Spleen (tissue), 11 donors: Measurements from ENCODE around the gene IMMP2L. TPM values are rescaled to one million over a fixed set of nuclear protein-coding genes. Genes with fewer than 3 reads are reported as not detected.

Source experiments
- DNase-seq: peaks from one replicate; pipeline ENCODE4 v3.0.0-alpha.2; 2020
- H3K27ac ChIP-seq, 8 donors: fragments of 200-600 bp; sonication (generic) in 7 of 8; 1 replicate in 4 of 8; 2 replicates in 4 of 8; pipeline versions ENCODE4 v1.5.0 to v1.8.0; 2016 to 2021; ENCODE audit warnings: inconsistent platforms in 4 of 8, mild to moderate bottlenecking in 4 of 8, moderate library complexity in 1 of 8
- H3K27me3 ChIP-seq, 7 donors: fragments of 200-600 bp; sonication (generic) in 6 of 7; replicated peaks in 1 of 7; 1 replicate in 4 of 7; 2 replicates in 3 of 7; pipeline versions ENCODE4 v1.5.0 to v1.8.0; 2016 to 2021; ENCODE audit warnings: inconsistent platforms in 3 of 7, mild to moderate bottlenecking in 1 of 7
- H3K36me3 ChIP-seq, 6 donors: fragments of 200-600 bp; sonication (generic) in 5 of 6; 1 replicate in 4 of 6; 2 replicates in 2 of 6; pipeline versions ENCODE4 v1.5.0 to v1.8.0; 2016 to 2021; ENCODE audit warnings: inconsistent platforms in 2 of 6
- H3K4me1 ChIP-seq, 6 donors: fragments of 200-600 bp; sonication (generic) in 5 of 6; 1 replicate in 3 of 6; 2 replicates in 3 of 6; pipeline versions ENCODE4 v1.5.0 to v1.8.0; 2016 to 2021; ENCODE audit warnings: inconsistent platforms in 3 of 6
- H3K4me3 ChIP-seq, 8 donors: fragments of 200-600 bp; sonication (generic) in 7 of 8; 1 replicate in 4 of 8; 2 replicates in 4 of 8; pipeline versions ENCODE4 v1.5.0 to v1.8.0; 2016 to 2021; ENCODE audit warnings: inconsistent platforms in 4 of 8, mild to moderate bottlenecking in 4 of 8, moderate library complexity in 2 of 8
- H3K9me3 ChIP-seq, 8 donors: fragments of 200-600 bp; sonication (generic) in 7 of 8; 1 replicate in 4 of 8; 2 replicates in 4 of 8; pipeline versions ENCODE4 v1.5.0 to v1.8.0; 2016 to 2021; ENCODE audit warnings: inconsistent platforms in 4 of 8
- CTCF ChIP-seq, 11 experiments: fragments of 200-600 bp in 7 of 11; fragments of 450-650 bp in 4 of 11; sonication (generic) in 4 of 11; IDR thresholded peaks in 8 of 11; conservative IDR thresholded peaks in 3 of 11; 1 replicate in 7 of 11; 2 replicates in 4 of 11; pipeline versions ENCODE4 v1.4.0 to v1.8.0; 2016 to 2021; ENCODE audit warnings: antibody characterized with exemption in 11 of 11, inconsistent platforms in 4 of 11, mild to moderate bottlenecking in 1 of 11
- POLR2A ChIP-seq, 3 donors: fragments of 450-650 bp; IDR thresholded peaks; one replicate each; pipeline ENCODE4 v1.5.1; 2017; ENCODE audit warnings: antibody characterized with exemption in 3 of 3, mild to moderate bottlenecking in 1 of 3
- POLR2AphosphoS5 ChIP-seq, 3 donors: sonication (generic); formaldehyde crosslinking; IDR thresholded peaks; one replicate each; pipeline ENCODE4 v1.5.1; 2017; ENCODE audit warnings: antibody characterized with exemption in 3 of 3
- WGBS, 5 donors: extraction: QIAGEN DNeasy Blood & Tissue Kit in 3 of 5; methylation state at CpG; one replicate each; pipeline versions ENCODE4 v1.1.5 to v1.1.7; 2013 to 2018; 5-methylcytosine and 5-hydroxymethylcytosine counted together
- intact Hi-C: fragments of 100-400 bp; cut with DNase I; formaldehyde crosslinking; loops from one replicate; pipeline ENCODE4 v1.15.0; 2023; ENCODE audit warnings: low total_unique reads
- polyA plus RNA-seq, 3 donors: library from polyadenylated mRNA; stranded (reverse); fragments of 200-250 nt; gene quantifications; one replicate each; pipeline ENCODE4 v1.2.1, GENCODE V29; 2013
- total RNA-seq, 7 donors: library from RNA; depleted of rRNA in 3 of 7; stranded (reverse); fragments of >200 nt in 3 of 7; fragmentation: NEBNext Ultra II Directional in 4 of 7; extraction: Animal tissue kit (Norgen Biotek cat#: 25700) in 4 of 7; gene quantifications; one replicate each; pipeline versions ENCODE4 v1.1.0 to v1.2.1, GENCODE V29; 2016 to 2021
- donor health status: healthy with polysubstance abuse.
- donor health status: DM: no; HTN: no; CAD: no; lungs with moderate emphysema.
- donor health status: DM: no; HTN: no; CAD: no.
- donor health status: Bipolar disorder and iron deficiency.
- donor health status: healthy.
- donor health status: DM: no; HTN: no; CAD: no.
- donor health status: DM: yes; HTN: yes; CAD: no.

The IMMP2L gene
- total and polyA plus RNA-seq, 10 donors = 6.5 to 32.7 (median 9.8) TPM

- Histone ChIP-seq H3K4me3 (no peak overlapping the region), H3K9me3 (peaks cover 0 to 17% (median 5%) of the 10 kb centered on the region in 8 donors), H3K27ac (no peak overlapping the region), H3K36me3 (no peaks in the 10 kb centered on the region), H3K27me3 (no peaks in the 10 kb centered on the region), H3K4me1 (no peaks in the 10 kb centered on the region)
- DNase-seq = no peak
- no peak for TF ChIP-seq CTCF (IDR thresholded peaks at IDR 0.05 in 8 of 11, conservative IDR thresholded peaks at IDR 0.05 in 3 of 11)
- TF ChIP-seq POLR2A (IDR thresholded peaks at IDR 0.05) = no peak
- no peak for TF ChIP-seq POLR2AphosphoS5 (IDR thresholded peaks at IDR 0.05)
- WGBS, 5 donors = 57 to 77% (median 65%) methylated on average over 1 of the region's 1 CpG
- intact Hi-C loops = no loop called here
Observed at GRCh38 chr7:111330235-111330523, 232.1 kb downstream of the IMMP2L start.

GRCh38 chr7:111329367-111330234, 232.7 kb downstream of the IMMP2L start:
- intact Hi-C loops = no loop called here
- Histone ChIP-seq H3K4me1 (no peaks in the 10 kb centered on the region), H3K9me3 (peaks cover 0 to 17% (median 5%) of the 10 kb centered on the region in 8 donors), H3K27ac (no peak overlapping the region), H3K36me3 (no peaks in the 10 kb centered on the region), H3K27me3 (no peaks in the 10 kb centered on the region), H3K4me3 (no peak overlapping the region)
- no peak for DNase-seq
- WGBS, 5 donors = 71 to 90% (median 76%) methylated on average over 5 of the region's 5 CpGs
- no peak for TF ChIP-seq CTCF (IDR thresholded peaks at IDR 0.05 in 8 of 11, conservative IDR thresholded peaks at IDR 0.05 in 3 of 11)
- no peak for TF ChIP-seq POLR2AphosphoS5 (IDR thresholded peaks at IDR 0.05)
- TF ChIP-seq POLR2A (IDR thresholded peaks at IDR 0.05) = no peak

- Histone ChIP-seq H3K4me3 (no peak overlapping the region), H3K27me3 (no peaks in the 10 kb centered on the region), H3K9me3 (peaks cover 0 to 13% (median 0%) of the 10 kb centered on the region in 8 donors), H3K4me1 (no peaks in the 10 kb centered on the region), H3K36me3 (no peaks in the 10 kb centered on the region), H3K27ac (no peak overlapping the region)
- TF ChIP-seq POLR2A (IDR thresholded peaks at IDR 0.05) (no peak), POLR2AphosphoS5 (IDR thresholded peaks at IDR 0.05) (no peak), CTCF (IDR thresholded peaks at IDR 0.05 in 8 of 11, conservative IDR thresholded peaks at IDR 0.05 in 3 of 11) (no peak)
- WGBS, 5 donors = 82 to 93% (median 89%) methylated on average over 2 of the region's 2 CpGs
- no peak for DNase-seq
- intact Hi-C loops = no loop called here
Observed at GRCh38 chr7:111328487-111328886, 233.8 kb downstream of the IMMP2L start.

GRCh38 chr7:111324776-111325175, 237.5 kb downstream of the IMMP2L start:
- no peak for DNase-seq
- TF ChIP-seq POLR2AphosphoS5 (IDR thresholded peaks at IDR 0.05) (no peak), CTCF (IDR thresholded peaks at IDR 0.05 in 8 of 11, conservative IDR thresholded peaks at IDR 0.05 in 3 of 11) (no peak), POLR2A (IDR thresholded peaks at IDR 0.05) (no peak)
- H3K27ac ChIP-seq = no peak overlapping the region
- H3K27me3 ChIP-seq = no peaks in the 10 kb centered on the region
- no peaks in the 10 kb centered on the region for H3K36me3 ChIP-seq
- H3K4me1 ChIP-seq = no peaks in the 10 kb centered on the region
- intact Hi-C loops = no loop called here
- H3K4me3 ChIP-seq = no peak overlapping the region
- no peaks in the 10 kb centered on the region for H3K9me3 ChIP-seq
